Measurements from ENCODE around the gene SYTL4.

Gene SYTL4

GRCh38 chrX:100648458-100649417 lies 83.2 kb downstream of the SYTL4 start:
- FAIRE-seq (no peak), DNase-seq (ENCODE audit: insufficient read length, low spot score) (no peak)
- no peak for TF ChIP-seq CTCF (IDR thresholded peaks at IDR 0.05; ENCODE audit: insufficient read depth, missing control alignments)

- FAIRE-seq (no peak), DNase-seq (ENCODE audit: insufficient read length, low spot score) (no peak)
- TF ChIP-seq CTCF (IDR thresholded peaks at IDR 0.05; ENCODE audit: insufficient read depth, missing control alignments): no peak
Observed at GRCh38 chrX:100647739-100648138, 84.2 kb downstream of the SYTL4 start.

- no peak for TF ChIP-seq CTCF (IDR thresholded peaks at IDR 0.05; ENCODE audit: insufficient read depth, missing control alignments)
- DNase-seq (ENCODE audit: insufficient read length, low spot score) (no peak), FAIRE-seq (no peak)
Observed at GRCh38 chrX:100647095-100647494, 84.8 kb downstream of the SYTL4 start.

- TF ChIP-seq CTCF (IDR thresholded peaks at IDR 0.05; ENCODE audit: insufficient read depth, missing control alignments): no peak
- no peak for FAIRE-seq
- no peak for DNase-seq (ENCODE audit: insufficient read length, low spot score)
Observed at GRCh38 chrX:100645106-100645505, 86.8 kb downstream of the SYTL4 start.

GRCh38 chrX:100643956-100644860 lies 87.7 kb downstream of the SYTL4 start, which contains the start of gene SRPX2:
TSS of gene SRPX2 (plus strand) at chrX:100644199. CDS start at chrX:100646323, 2,124 bp downstream.
- TF ChIP-seq CTCF (IDR thresholded peaks at IDR 0.05; ENCODE audit: insufficient read depth, missing control alignments): no peak

GRCh38 chrX:100643212-100643611 lies 88.7 kb downstream of the SYTL4 start:
- FAIRE-seq: no peak
- no peak for DNase-seq (ENCODE audit: insufficient read length, low spot score)
- TF ChIP-seq CTCF (IDR thresholded peaks at IDR 0.05; ENCODE audit: insufficient read depth, missing control alignments): no peak

More at GRCh38 chrX:100643956-100644860, 87.7 kb downstream of the SYTL4 start, which contains the start of gene SRPX2:
- DNase-seq (ENCODE audit: insufficient read length, low spot score) (no peak), FAIRE-seq (no peak)

All from D721Med (cell line).